Measurements from ENCODE around the gene PSME3IP1. TPM values are rescaled to one million over a fixed set of nuclear protein-coding genes. Genes with fewer than 3 reads are reported as not detected.
"Not testable (repeated sequence)": the region's sequence is repeated elsewhere in the genome, so short reads cannot be mapped to it uniquely, and the experiment has no call there.

PSME3IP1 gene
- total RNA-seq, 1 experiment from 2014 or later: 143 TPM

- Mint-ChIP-seq H3K4me1 (ENCODE audit: low read depth, unreplicated experiment) (no peaks in the 10 kb centered on the region), H3K4me3 (ENCODE audit: unreplicated experiment) (no peak overlapping the region), H3K9me3 (ENCODE audit: unreplicated experiment) (no peaks in the 10 kb centered on the region), H3K27me3 (ENCODE audit: insufficient read depth, unreplicated experiment) (no peaks in the 10 kb centered on the region), H3K36me3 (ENCODE audit: insufficient read depth, unreplicated experiment) (peaks cover 59% of the 10 kb centered on the region), H3K27ac (ENCODE audit: unreplicated experiment) (no peak overlapping the region)
- BruUV-seq (replicated peaks): TSS peak; percentile 18
- Histone ChIP-seq H3K36me3 (ENCODE audit: control insufficient read depth, insufficient read depth, low read length) (no peaks in the 10 kb centered on the region), H3K4me1 (no peaks in the 10 kb centered on the region), H3K27me3 (replicated peaks; ENCODE audit: control insufficient read depth, insufficient read depth, low read length) (no peaks in the 10 kb centered on the region), H3K4me3 (ENCODE audit: low read depth, low read length) (no peak overlapping the region), H3K9me3 (no peaks in the 10 kb centered on the region)
- ChIA-PET POLR2A (no interaction called here), CTCF (no interaction called here)
- intact Hi-C loops (cut with micrococcal nuclease; ENCODE audit: unreplicated experiment): no loop called here
- TF ChIP-seq CTCF (IDR thresholded peaks at IDR 0.05; ENCODE audit: insufficient read depth in 1 of 2, low read depth in 1 of 2, low read length in 1 of 2, severe bottlenecking in 1 of 2, unreplicated experiment in 1 of 2): no peak
- DNase-seq: peak in 1 of 2 experiments; percentile 17
Observed at GRCh38 chr16:57204675-57205074, 18.8 kb upstream of the PSME3IP1 start.

- no peaks in the 10 kb centered on the region; the same call in 1 of the 2 replicates for H3K36me3 ChIP-seq (ENCODE audit: control insufficient read depth, insufficient read depth, low read length)
Observed at GRCh38 chr16:57203451-57203850, 17.6 kb upstream of the PSME3IP1 start.

GRCh38 chr16:57202095-57202886 lies 16.5 kb upstream of the PSME3IP1 start:
- no peak overlapping the region for H3K4me3 ChIP-seq (ENCODE audit: low read depth, low read length)
- no TSS peak for BruUV-seq (replicated peaks)
- CTCF ChIA-PET: no interaction called here
- peaks cover 37% of the 10 kb centered on the region for H3K36me3 Mint-ChIP-seq (ENCODE audit: insufficient read depth, unreplicated experiment)
- H3K9me3 Mint-ChIP-seq (ENCODE audit: unreplicated experiment): no peaks in the 10 kb centered on the region
- no peaks in the 10 kb centered on the region for H3K4me1 ChIP-seq
- H3K9me3 ChIP-seq: no peaks in the 10 kb centered on the region
- H3K4me3 Mint-ChIP-seq (ENCODE audit: unreplicated experiment): no peak overlapping the region
- TF ChIP-seq CTCF (IDR thresholded peaks at IDR 0.05; ENCODE audit: insufficient read depth in 1 of 2, low read depth in 1 of 2, low read length in 1 of 2, severe bottlenecking in 1 of 2, unreplicated experiment in 1 of 2): no peak
- H3K27me3 ChIP-seq (replicated peaks; ENCODE audit: control insufficient read depth, insufficient read depth, low read length): no peaks in the 10 kb centered on the region
- POLR2A ChIA-PET: interaction anchor here (0.7 kb wide), 1 partner anchor 43 kb away, joined by 3 read pairs; the partner anchor contains the start of gene ARL2BP
- no peaks in the 10 kb centered on the region; the same call in 1 of the 2 replicates for H3K36me3 ChIP-seq (ENCODE audit: control insufficient read depth, insufficient read depth, low read length)
- intact Hi-C loops (cut with micrococcal nuclease; ENCODE audit: unreplicated experiment): no loop called here
- no peaks in the 10 kb centered on the region for H3K27me3 Mint-ChIP-seq (ENCODE audit: insufficient read depth, unreplicated experiment)
- no peak overlapping the region for H3K27ac Mint-ChIP-seq (ENCODE audit: unreplicated experiment)
- no peaks in the 10 kb centered on the region for H3K4me1 Mint-ChIP-seq (ENCODE audit: low read depth, unreplicated experiment)
- DNase-seq: no peak

More at GRCh38 chr16:57203451-57203850, 17.6 kb upstream of the PSME3IP1 start:
- H3K27ac Mint-ChIP-seq (ENCODE audit: unreplicated experiment): no peak overlapping the region
- DNase-seq: no peak
- H3K27me3 Mint-ChIP-seq (ENCODE audit: insufficient read depth, unreplicated experiment): no peaks in the 10 kb centered on the region
- Histone ChIP-seq H3K9me3 (no peaks in the 10 kb centered on the region), H3K27me3 (replicated peaks; ENCODE audit: control insufficient read depth, insufficient read depth, low read length) (no peaks in the 10 kb centered on the region), H3K4me3 (ENCODE audit: low read depth, low read length) (no peak overlapping the region), H3K4me1 (no peaks in the 10 kb centered on the region)
- ChIA-PET POLR2A (no interaction called here), CTCF (no interaction called here)
- no peak overlapping the region for H3K4me3 Mint-ChIP-seq (ENCODE audit: unreplicated experiment)
- intact Hi-C loops (cut with micrococcal nuclease; ENCODE audit: unreplicated experiment): no loop called here
- no peaks in the 10 kb centered on the region for H3K4me1 Mint-ChIP-seq (ENCODE audit: low read depth, unreplicated experiment)
- H3K36me3 Mint-ChIP-seq (ENCODE audit: insufficient read depth, unreplicated experiment): peaks cover 47% of the 10 kb centered on the region
- BruUV-seq (replicated peaks): no TSS peak
- no peaks in the 10 kb centered on the region for H3K9me3 Mint-ChIP-seq (ENCODE audit: unreplicated experiment)
- TF ChIP-seq CTCF (IDR thresholded peaks at IDR 0.05; ENCODE audit: insufficient read depth in 1 of 2, low read depth in 1 of 2, low read length in 1 of 2, severe bottlenecking in 1 of 2, unreplicated experiment in 1 of 2): no peak

GRCh38 chr16:57200926-57201325 lies 15.1 kb upstream of the PSME3IP1 start:
- H3K4me3 ChIP-seq (ENCODE audit: low read depth, low read length); H3K27me3 Mint-ChIP-seq (ENCODE audit: insufficient read depth, unreplicated experiment); CTCF ChIA-PET; BruUV-seq (replicated peaks); DNase-seq; POLR2A ChIA-PET; H3K36me3 ChIP-seq (ENCODE audit: control insufficient read depth, insufficient read depth, low read length); H3K27ac Mint-ChIP-seq (ENCODE audit: unreplicated experiment); H3K4me1 ChIP-seq; H3K9me3 ChIP-seq; H3K9me3 Mint-ChIP-seq (ENCODE audit: unreplicated experiment); intact Hi-C loops (cut with micrococcal nuclease; ENCODE audit: unreplicated experiment); H3K4me3 Mint-ChIP-seq (ENCODE audit: unreplicated experiment); H3K27me3 ChIP-seq (replicated peaks; ENCODE audit: control insufficient read depth, insufficient read depth, low read length): not testable (repeated sequence)
- peaks cover 10% of the 10 kb centered on the region for H3K4me1 Mint-ChIP-seq (ENCODE audit: low read depth, unreplicated experiment)
- H3K36me3 Mint-ChIP-seq (ENCODE audit: insufficient read depth, unreplicated experiment): peaks cover 24% of the 10 kb centered on the region

GRCh38 chr16:57200321-57200720 lies 14.5 kb upstream of the PSME3IP1 start:
- Mint-ChIP-seq H3K36me3 (ENCODE audit: insufficient read depth, unreplicated experiment) (peaks cover 18% of the 10 kb centered on the region), H3K4me1 (ENCODE audit: low read depth, unreplicated experiment) (peaks cover 12% of the 10 kb centered on the region)
- H3K9me3 Mint-ChIP-seq (ENCODE audit: unreplicated experiment); H3K9me3 ChIP-seq; H3K27me3 ChIP-seq (replicated peaks; ENCODE audit: control insufficient read depth, insufficient read depth, low read length); H3K27ac Mint-ChIP-seq (ENCODE audit: unreplicated experiment); POLR2A ChIA-PET; H3K4me1 ChIP-seq; H3K4me3 Mint-ChIP-seq (ENCODE audit: unreplicated experiment); CTCF ChIA-PET; H3K27me3 Mint-ChIP-seq (ENCODE audit: insufficient read depth, unreplicated experiment); H3K36me3 ChIP-seq (ENCODE audit: control insufficient read depth, insufficient read depth, low read length); DNase-seq; H3K4me3 ChIP-seq (ENCODE audit: low read depth, low read length); BruUV-seq (replicated peaks); intact Hi-C loops (cut with micrococcal nuclease; ENCODE audit: unreplicated experiment): not testable (repeated sequence)
